ENCODE results near the gene PLEKHA7.

Gene PLEKHA7

DNA sequence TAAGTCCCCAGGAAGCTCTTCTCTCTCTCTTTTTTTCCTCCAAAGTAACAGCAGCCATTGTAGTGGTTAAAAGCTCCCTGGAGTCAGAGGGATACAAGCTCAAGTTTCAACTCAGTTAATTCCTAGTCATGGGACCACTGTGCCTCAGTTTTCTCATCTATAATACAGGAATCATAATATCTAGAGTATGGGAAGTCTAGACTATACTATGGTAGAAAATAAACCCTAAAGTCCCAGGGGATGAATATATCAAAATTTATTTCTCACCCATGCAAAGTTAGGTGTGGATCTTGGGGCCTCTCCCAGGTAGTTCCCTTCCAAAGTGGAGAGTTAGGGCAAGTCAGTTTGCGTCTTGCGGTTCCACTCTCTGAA, 242.1 kb downstream of the PLEKHA7 start:
- no peak overlapping the region for H3K4me3 ChIP-seq (replicated peaks; ENCODE audit: low read depth, low read length)
- TF ChIP-seq, protein P1, sequence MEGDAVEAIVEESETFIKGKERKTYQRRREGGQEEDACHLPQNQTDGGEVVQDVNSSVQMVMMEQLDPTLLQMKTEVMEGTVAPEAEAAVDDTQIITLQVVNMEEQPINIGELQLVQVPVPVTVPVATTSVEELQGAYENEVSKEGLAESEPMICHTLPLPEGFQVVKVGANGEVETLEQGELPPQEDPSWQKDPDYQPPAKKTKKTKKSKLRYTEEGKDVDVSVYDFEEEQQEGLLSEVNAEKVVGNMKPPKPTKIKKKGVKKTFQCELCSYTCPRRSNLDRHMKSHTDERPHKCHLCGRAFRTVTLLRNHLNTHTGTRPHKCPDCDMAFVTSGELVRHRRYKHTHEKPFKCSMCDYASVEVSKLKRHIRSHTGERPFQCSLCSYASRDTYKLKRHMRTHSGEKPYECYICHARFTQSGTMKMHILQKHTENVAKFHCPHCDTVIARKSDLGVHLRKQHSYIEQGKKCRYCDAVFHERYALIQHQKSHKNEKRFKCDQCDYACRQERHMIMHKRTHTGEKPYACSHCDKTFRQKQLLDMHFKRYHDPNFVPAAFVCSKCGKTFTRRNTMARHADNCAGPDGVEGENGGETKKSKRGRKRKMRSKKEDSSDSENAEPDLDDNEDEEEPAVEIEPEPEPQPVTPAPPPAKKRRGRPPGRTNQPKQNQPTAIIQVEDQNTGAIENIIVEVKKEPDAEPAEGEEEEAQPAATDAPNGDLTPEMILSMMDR (IDR thresholded peaks at IDR 0.05; ENCODE audit: low read length, missing control alignments), result no peak
- DNase-seq (ENCODE audit: low read depth), result no peak

DNA sequence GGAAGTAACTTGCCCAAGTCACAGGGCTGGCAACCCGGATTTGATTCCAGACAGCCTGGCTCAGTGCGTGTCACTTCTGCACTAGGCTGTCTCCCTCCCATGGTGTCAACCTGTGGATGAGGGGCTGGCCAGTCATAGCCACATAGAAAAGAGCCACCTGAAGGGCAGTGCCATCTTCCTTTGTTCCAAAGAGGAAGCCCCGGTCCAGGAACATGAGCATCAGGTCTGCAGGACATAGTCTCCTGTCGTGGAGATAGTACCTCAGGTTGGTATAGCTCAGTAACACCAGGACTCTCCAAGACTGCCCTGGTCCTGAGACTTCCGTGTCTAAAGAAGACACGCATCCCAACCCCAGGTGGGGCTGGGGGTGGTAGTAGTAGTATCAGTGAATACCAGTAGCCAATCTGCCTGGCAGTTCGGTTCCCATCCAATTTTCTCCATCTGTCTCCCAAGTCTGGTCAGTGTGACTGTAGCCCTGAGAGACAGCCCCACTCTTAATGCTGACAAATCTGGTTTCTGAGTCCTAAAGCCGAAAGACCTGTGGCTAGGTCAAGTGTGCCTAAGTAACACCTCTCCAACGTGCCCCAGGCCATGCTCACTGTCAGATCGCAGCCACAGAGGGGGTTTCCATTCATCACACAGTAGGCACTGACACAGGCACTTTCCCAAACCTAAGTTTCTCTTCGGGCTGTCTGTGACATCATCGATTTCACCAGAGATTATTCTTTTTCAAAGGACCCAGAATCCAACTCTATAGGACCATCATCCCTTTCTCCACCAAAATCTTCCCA, 242.7 kb downstream of the PLEKHA7 start:
- DNase-seq (ENCODE audit: low read depth), result no peak
- TF ChIP-seq, protein P1 (IDR thresholded peaks at IDR 0.05; ENCODE audit: low read length, missing control alignments), result no peak
- no peak overlapping the region for H3K4me3 ChIP-seq (replicated peaks; ENCODE audit: low read depth, low read length)

DNA sequence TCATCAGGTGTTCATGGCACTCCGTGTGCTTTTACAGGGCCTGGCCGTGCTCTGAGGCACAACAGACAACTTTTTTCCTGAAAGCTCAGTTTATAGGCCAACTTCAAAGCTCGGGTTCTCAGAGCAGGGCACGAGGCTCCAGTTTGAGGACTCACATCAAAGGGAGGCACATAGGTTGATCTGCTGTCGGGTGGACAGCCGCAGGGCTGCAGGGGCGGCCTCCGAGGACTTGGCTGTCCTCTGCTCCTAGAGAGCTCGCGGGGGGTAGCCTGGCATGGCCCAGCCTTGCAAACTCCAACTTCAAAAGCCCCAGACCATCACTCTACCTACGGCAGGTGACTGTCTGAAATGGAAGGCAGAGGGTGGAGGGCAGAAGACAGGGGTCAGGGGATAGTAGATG, 244.2 kb downstream of the PLEKHA7 start:
- TF ChIP-seq, protein P1 (IDR thresholded peaks at IDR 0.05; ENCODE audit: low read length, missing control alignments), result no peak
- H3K4me3 ChIP-seq (replicated peaks; ENCODE audit: low read depth, low read length), result no peak overlapping the region
- no peak for DNase-seq (ENCODE audit: low read depth)

DNA sequence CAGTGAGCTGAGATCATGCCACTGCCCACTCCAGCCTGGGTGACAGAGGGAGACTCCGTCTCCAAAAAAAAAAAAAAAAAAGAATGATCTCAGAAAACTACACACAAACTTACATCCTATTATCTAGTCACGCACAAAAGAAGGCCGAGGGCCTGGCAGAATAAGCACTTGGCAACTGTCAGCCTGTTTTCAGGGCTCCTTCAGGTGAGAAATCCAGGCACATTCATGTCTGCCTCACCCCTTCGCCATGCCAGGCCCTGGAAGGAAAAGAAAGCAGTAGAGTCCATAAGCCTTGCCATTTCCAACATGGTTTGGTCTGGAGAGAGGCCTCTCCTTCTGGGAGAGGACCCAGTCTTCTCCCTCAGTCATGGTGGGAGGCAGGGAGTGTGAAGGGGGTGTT, 244.8 kb downstream of the PLEKHA7 start:
- DNase-seq (ENCODE audit: low read depth), result no peak
- no peak overlapping the region for H3K4me3 ChIP-seq (replicated peaks; ENCODE audit: low read depth, low read length)
- TF ChIP-seq, protein P1 (IDR thresholded peaks at IDR 0.05; ENCODE audit: low read length, missing control alignments), result no peak

DNA sequence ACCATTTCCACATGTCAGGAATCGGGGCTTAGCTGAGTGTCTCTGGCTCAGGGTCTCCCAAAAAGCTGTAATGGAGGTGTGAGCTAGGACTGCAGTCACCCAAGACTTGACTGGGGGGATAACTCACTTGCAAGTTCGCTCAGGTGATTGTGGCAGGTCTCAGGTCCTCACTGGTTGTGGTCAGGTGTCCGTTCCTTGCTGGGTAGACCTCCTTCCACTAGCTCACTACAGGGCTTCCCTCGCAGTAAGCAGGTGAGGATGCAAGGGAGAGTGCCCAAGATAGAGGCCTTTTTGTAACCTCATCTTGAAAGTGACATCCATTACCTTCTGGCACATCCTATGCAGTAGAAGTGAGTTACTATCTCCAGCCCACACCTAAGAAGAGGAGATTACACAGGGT, 246.3 kb downstream of the PLEKHA7 start:
- no peak overlapping the region for H3K4me3 ChIP-seq (replicated peaks; ENCODE audit: low read depth, low read length)
- TF ChIP-seq, protein P1 (IDR thresholded peaks at IDR 0.05; ENCODE audit: low read length, missing control alignments), result no peak
- DNase-seq (ENCODE audit: low read depth), result no peak

DNA sequence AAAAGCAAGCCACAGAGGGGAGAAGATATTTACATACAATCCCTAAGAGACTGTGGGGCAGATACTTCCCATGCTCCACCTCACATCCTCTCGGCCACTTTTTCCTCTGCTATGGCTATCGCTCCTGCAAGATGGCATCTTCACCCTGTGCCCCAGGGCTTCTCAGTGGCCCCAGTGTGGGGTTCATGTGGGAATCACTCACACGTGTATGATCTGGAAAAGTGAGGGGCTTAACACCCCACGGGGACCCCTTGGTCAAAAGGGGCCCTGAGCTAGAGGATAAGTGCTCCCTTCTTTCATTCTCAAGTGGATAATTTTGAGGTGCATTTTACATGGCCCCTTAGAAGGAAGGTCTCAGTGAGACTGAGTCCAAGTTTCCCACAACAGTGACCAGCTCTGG, 247.1 kb downstream of the PLEKHA7 start:
- DNase-seq (ENCODE audit: low read depth), result no peak
- TF ChIP-seq, protein P1 (IDR thresholded peaks at IDR 0.05; ENCODE audit: low read length, missing control alignments), result no peak

DNA sequence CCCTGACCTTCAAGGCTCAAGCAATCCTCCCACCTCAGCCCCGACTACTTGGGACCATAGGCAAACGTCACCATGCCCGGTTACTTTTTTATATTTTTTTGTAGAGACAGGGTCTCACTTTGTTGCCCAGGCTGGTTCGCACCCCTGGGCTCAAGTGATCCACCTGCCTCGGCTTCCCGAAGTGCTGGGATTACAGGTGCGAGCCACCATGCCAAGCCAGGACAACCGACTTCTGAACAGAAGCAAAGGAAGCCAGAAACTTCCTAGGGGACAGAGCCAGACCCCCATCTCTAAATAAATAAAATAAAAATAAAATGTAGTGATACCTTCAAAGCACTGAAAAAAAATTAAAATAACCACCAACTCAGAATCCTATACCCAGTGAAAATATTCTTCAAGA, 249.3 kb downstream of the PLEKHA7 start:
- TF ChIP-seq, protein P1 (IDR thresholded peaks at IDR 0.05; ENCODE audit: low read length, missing control alignments), result no peak
- no peak for DNase-seq (ENCODE audit: low read depth)
- no peak overlapping the region for H3K4me3 ChIP-seq (replicated peaks; ENCODE audit: low read depth, low read length)

More for the DNA sequence above, 247.1 kb downstream of the PLEKHA7 start:
- no peak overlapping the region for H3K4me3 ChIP-seq (replicated peaks; ENCODE audit: low read depth, low read length)
